Fibroblast of skin of right quadriceps (primary cell): ENCODE data around the gene ACSF2.
"Not testable (repeated sequence)": the region's sequence is repeated elsewhere in the genome, so short reads cannot be mapped to it uniquely, and the experiment has no call there.

ENCODE experiments used
- DNase-seq: peaks from one replicate; pipeline ENCODE4 v3.0.0-alpha.2; 2013

Gene ACSF2

DNA sequence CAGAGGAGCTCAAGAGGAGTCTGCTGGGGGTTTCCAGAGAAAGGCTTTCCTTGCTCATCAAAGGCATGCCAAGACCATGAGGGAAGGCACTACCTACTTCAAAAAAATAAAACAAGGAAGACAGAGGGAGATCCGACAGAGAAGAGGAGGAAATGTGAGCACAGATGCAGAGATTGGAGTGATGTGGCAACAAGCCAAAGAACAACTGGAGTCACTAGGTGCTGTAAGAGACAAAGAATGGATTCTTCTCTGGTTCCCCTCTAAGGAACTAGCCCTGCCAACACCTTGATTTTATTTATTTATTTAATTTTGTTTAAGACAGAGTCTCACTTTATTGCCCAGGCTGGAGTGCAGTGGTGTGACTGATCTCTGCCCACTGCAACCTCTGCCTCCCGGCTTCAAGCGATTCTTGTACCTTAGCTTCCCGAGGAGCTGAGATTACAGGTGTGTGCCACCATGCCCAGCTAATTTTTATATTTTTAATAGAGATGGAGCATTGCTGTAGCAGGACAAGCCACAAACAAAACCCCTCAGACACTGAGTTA is 13.8 kb upstream of the ACSF2 start:
- DNase-seq = no peak

DNA sequence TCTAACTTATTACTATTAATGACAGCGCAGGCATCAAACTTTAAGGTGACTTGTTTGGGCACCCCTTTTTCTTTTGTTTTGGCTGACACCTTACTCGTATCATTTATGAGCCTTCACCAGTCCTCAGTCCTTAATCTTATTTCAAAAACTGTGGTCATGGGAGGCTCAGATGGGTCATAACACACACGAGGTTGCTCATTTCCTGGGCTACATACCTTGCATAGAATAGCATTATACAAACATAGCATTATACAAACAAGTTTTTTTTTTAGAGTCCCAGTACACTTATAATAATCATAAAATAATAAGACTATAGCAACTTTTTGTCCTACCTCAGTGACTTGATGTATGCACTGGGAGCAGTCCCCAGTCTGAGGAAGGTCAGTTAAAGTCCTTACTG is 11.2 kb upstream of the ACSF2 start:
- DNase-seq = no peak

GRCh38 chr17:50419577-50419976 is 6.4 kb upstream of the ACSF2 start:
- DNase-seq = not testable (repeated sequence)

DNA sequence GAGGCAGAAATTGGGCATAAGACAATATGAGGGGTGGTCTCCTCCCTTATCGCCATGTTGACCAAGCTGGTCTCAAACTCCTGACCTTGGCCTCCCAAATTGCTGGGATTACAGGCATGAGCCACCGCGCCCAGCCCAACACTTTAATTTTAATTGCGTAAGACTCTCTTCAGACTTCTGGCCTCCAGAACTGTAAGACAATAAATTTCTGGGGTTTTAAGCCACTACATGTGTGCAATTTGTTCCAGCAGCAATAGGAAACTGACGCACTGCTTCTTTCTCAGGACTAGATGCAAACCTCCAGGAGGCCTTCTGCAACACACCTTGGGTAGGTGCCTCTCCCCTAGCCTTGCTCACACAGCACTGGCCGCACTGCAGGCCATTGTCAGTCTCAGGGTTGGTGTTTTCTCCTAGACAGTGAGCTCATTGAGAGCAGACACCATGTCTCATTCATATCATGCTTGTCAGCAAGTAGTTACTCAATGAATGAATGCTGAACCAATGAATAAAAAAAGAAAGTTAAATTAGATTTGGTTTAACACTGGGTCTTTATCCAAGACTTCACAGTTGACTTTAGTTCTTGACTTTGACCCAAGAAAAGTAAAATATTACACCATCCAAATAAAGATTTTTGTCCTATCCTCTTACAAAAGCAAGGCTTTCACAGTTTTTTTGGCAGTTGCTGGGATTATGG is 5.5 kb upstream of the ACSF2 start:
- DNase-seq = peak; percentile 42

GRCh38 chr17:50421308-50422051 is 4.5 kb upstream of the ACSF2 start:
- DNase-seq = peak; percentile 54

DNA sequence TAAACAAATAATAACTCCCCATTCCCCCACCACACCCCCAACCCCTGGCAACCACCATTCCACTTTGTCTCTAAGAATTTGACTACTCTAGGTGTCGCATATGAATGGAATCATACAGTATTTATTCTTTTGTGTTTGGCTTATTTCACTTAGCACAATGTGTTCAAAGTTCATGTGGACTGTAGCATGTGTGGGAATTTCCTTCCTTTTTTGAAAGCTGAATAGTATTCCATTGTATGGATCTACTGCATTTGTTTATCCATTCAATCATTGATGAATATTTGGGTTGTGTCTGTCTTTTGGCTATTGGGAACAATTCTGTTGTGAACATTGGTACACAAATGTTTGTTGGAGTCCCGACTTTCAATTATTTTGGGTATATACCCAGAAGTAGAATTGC is 3.3 kb upstream of the ACSF2 start:
- DNase-seq = no peak

DNA sequence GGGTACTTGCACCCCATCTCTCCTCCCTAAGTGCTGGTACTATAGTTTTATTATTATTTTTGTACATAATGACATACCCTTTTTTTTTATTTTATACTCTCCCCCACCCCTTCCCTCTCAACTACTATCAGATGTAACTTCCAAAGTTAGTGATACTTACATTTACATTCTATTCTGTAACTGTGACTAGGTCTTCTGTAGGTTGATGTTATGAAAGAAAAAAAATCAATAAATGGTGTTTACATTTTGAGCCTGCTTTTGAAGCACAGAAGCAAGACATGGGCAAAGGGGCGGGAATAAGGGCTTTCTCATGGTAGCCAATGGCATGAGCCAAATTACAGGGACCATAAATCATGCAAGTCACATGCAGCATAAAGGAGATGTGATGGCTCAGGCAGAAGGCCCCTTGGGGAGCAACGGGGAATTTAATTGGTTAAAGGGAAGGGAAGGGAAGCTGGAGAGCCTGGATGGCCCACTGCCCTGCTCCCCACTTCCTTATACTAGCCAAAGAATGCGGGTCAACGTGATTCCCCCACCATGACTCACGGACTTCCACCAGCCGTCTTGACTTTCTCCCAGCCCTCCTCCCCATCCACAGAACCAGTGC is 2.4 kb upstream of the ACSF2 start:
- DNase-seq = peak; percentile 99

DNA sequence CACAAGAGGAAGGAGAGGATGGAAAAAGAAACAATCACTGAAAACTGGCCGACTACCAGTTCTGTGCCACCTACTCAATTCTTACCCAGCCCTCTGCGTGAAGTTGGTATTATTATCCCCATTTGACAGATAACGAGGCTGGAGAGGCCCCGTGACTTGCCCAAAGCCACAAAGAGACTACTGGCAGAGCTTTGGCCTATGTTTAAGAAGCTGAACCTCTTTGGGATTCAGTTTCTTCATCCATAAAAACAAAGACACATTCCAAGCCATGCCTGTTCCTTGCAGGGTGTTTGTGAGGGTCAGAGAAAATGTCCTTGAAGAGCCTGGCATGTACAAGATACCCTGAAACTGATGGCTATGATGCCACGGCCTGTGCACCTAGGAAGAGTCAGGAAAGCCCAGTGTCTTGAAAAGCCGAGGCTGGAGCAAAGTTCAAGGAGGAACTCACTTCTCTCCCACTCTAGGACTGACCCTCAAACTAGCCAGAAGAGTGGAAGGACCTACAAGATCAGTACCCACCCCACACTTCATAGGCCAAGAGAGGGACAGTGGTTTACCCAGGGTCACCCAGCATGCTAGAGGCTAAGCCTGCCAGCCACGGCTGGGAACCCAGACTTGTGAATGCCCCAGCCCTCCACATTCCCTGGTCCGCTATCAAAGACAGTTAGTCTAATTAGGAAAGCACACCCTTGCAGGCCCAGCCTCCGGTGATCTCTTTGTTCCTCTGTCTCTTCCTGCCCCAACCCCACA is 1.6 kb upstream of the ACSF2 start:
- no peak for DNase-seq

DNA sequence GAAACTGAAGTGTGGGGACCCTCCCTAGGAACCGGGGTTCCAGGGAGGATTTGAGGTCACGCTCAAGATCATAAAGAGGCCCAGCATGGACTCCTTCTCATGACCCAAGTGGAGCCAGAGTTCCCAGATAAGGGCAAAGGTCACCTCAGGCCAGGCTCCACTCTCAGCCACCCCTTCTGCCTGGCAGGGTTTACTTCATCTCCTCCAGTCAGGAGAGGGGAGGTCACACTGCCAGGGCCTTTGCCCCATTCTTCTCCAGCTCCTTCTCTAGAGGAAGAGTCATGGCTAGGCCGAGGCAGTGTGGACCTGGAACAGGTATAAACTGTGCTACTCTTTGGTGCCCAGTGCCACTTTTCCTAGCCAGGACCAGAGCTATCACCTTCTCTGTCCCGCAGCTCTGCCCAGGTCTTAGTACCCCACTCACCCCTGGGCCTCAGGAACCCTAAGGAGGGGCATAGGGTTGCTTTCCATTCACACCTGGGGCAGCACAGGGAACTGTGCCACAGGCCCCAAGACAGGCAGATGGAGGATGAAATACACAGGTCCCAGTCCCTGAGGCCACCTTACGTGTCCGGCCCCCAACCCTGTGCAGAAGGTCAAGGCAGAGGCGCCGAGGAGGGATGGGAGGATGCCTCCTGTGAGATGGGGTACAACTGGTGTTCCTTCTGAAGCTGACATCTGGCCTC is 879 bp upstream of the ACSF2 start:
- no peak for DNase-seq

DNA sequence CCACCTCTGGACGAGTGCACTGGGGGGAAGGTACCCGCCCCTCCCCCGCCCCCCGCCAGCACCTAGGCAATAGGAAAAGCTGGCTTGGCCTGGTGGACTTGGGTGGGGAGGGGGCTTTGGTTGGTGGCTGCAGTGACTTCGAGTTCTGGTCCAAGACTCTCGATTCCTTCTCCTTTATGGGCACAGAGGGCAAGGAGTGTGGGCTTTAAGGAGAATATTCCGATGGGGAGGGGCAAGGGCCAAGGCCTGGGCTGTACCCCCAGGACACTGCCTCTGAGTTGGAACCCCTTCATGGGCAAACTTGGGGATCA is 409 bp downstream of the ACSF2 start:
- DNase-seq = no peak

- DNase-seq = no peak
Measured at GRCh38 chr17:50426814-50427787, 1.1 kb downstream of the ACSF2 start.

DNA sequence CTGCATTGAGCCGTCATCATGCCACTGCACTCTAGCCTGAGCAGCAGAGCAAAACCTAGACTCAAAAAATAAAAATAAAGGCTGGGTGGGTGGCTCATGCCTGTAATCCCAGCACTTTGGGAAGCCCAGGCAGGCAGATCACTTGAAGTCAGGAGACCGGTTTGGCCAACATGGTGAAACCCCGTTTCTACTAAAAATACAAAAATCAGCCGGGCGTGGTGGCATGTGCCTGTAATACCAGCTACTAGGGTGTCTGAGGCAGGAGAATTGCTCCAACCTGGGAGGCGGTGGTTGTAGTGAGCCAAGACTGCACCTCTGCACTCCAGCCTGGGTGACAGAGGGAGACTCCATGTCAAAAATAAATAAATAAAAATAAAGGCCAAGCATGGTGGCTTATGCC is 2.1 kb downstream of the ACSF2 start:
- DNase-seq = not testable (repeated sequence)

DNA sequence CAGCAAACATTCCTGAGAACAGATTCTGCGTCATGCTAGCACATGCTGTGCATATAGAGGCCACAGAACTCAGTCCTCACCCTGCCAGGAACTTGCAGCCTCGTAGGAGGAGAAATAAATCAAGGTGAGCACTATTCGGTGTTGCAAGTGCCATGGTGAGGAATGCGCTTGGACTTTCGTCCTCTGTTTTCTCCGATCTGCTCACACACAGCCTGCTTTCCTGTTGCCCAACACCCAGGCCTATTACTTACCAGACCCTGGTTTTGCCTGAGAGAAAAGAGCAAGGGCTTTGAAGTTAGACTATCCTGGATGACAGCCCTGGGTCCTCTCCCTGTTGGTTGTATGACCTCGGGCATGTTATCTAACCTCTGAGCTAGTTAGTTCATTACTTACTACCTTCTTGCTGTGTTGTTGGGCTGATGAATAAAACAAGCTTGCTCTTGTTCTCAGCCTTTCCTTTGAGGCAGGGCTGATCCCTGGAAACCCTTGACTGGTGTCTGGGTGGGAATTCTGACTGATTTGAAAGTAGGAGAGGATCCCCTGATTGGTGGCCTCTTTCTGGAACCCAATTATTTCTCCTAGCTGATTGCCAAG is 2.9 kb downstream of the ACSF2 start:
- DNase-seq = peak; percentile 39

DNA sequence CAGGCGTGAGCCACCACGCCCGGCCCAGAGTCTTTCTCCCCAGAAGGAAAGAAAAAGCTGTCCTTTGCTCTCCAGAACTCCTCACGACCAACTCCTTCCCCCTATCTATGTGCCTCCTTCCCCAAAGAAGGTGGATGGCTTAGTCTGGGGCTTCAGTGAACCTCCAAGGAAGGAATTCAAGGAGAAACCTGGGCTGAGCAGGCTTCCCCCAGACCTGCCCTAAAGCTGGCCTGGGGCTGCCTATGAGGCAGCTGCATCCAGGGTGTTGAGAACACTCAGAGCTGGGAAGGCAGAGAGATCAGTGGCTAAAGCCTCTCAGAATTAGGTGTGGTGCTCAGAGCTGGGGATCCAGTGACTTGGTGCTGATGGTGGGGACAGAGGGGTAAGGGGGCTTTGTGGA is 3.8 kb downstream of the ACSF2 start:
- DNase-seq = no peak

DNA sequence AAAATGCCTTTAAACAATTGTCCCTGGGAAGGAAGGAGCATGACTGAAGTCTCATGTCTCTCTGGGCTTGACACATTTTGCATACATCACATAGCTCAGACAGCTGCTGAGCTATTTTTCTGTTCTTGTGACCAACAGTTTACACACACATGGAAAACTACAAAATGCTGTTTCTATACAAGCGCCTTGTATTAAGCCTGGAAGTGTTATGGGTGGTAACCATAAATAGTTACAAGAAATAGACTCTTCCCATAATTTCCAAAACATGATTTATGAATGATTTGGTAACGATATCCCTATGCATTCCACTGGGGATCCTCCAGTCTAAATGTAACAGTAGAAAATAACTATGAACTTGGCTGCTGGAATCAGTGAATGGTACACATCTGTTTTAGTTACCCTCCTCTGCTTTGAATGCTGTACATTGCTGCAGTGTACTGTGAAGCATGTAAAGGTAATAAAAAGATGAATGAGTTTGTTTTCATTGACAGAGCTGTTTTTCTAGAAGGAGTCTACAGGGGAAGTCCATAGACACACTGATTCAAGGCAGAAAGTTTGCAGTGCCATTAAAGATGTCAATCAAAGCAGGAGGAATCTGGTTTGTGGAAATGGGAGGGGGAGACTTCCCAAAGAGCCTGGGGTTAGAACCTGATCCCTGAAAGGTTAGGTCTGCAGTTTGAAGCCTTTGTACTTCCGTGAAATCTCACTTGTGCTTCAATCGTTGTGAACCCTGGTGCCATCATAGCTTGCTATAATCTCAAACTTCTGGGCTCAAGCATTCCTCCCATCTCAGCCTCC is 5.0 kb downstream of the ACSF2 start:
- DNase-seq = peak; percentile 24

DNA sequence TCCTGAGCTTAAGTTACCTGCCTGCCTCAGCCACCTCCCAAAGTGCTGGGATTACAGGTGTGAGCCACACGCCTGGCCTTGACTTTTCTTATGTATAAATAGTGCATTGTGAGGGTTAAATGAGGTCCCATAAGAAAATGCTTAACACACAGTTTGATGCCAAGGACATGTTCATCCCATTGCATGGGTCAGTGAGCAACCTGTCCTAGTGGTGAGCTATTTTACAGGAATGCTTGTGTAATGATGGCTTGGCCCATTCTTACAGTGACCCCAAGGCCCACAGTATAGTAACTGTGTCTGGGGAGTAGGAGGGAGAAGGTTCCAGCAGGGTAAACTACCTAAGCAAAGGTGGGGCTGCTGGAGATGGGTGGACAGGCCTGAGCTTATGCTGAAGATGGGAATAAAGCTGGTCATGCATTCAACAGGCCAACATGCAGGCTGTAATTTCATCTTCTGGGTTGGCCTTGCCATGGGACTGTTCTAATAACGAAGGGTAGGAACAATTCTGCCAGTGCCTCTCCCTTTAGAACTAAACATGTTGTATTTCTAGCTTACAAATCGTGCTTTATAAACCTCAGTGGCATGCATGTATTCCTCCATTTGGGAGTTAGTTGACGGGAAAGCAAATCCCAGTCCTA is 6.2 kb downstream of the ACSF2 start:
- no peak for DNase-seq

GRCh38 chr17:50437409-50437808 is 11.4 kb downstream of the ACSF2 start:
- no peak for DNase-seq

GRCh38 chr17:50439008-50439407 is 13.0 kb downstream of the ACSF2 start:
- DNase-seq = no peak

DNA sequence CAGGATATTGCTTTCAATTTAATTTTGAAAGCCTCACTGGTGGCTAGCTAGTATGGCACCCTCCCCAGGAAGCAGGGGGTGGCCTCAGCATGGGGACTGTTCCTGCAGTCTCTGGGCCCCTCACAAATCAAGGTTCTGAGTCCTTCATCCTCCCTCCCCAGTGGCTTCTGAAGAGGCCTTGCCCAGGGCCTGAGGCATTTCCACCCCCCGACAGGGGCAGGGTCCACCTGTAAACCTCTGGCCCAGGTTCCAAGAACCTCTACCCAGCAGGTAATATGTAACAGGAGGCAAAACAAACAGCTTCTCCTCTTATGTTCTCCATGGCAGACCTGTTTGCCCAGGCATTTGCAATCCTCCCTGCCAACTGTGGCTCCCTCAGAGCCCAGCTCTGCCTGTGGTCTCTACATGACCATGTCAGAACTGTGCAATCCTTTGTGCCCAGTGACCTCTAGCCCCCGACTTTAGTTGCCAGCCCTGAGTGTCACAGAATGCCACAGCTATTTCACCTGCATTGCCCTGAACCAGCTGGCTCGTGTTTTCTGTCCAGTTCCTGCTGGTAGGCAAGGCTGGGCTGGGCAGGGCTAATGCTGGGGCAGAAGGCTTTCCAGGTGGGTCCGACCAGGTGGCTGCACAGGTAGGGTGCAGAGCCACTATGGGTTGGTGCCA is 14.3 kb downstream of the ACSF2 start:
- DNase-seq = no peak
